Astrocyte of the spinal cord (primary cell): ENCODE results near the gene VPS35L.
A peak's percentile ranks its signal among the peaks of the same experiment; 100 is the strongest.

ENCODE experiments used
- DNase-seq: peaks from one replicate; pipeline ENCODE4 v3.0.0; 2011; ENCODE audit warnings: low read depth, low spot score
- H3K4me3 ChIP-seq: 2 replicates; pipeline ENCODE4 v1.5.1; 2011; ENCODE audit warnings: low read depth, mild to moderate bottlenecking, low read length, moderate library complexity
- CTCF ChIP-seq: IDR thresholded peaks from 2 replicates; pipeline ENCODE4 v1.5.1; 2012; ENCODE audit warnings: low read depth, mild to moderate bottlenecking, low read length, inconsistent platforms
- in situ Hi-C: cut with HindIII; loops from 2 replicates; pipeline ENCODE4 v1.10.0; 2017; ENCODE audit warnings: low sequenced_read_pairs

VPS35L gene

GRCh38 chr16:19589106-19589505 lies 33.6 kb downstream of the VPS35L start:
- no peak overlapping the region for H3K4me3 ChIP-seq
- in situ Hi-C loops, result no loop called here
- no peak for TF ChIP-seq CTCF
- DNase-seq, result no peak

- DNase-seq, result peak; percentile 71
- in situ Hi-C loops, result no loop called here
- TF ChIP-seq CTCF, result no peak
- H3K4me3 ChIP-seq, result no peak overlapping the region
Measured at GRCh38 chr16:19589771-19590302, 34.3 kb downstream of the VPS35L start.

GRCh38 chr16:19595043-19595767 lies 39.7 kb downstream of the VPS35L start:
- no peak for TF ChIP-seq CTCF
- peak; percentile 91 for DNase-seq
- in situ Hi-C loops, result no loop called here
- H3K4me3 ChIP-seq, result no peak overlapping the region

GRCh38 chr16:19598805-19599510 lies 43.5 kb downstream of the VPS35L start:
- in situ Hi-C loops, result no loop called here
- no peak for TF ChIP-seq CTCF
- no peak overlapping the region for H3K4me3 ChIP-seq
- DNase-seq, result no peak

- DNase-seq, result no peak
- TF ChIP-seq CTCF, result no peak
- in situ Hi-C loops, result no loop called here
- H3K4me3 ChIP-seq, result no peak overlapping the region
Measured at GRCh38 chr16:19599968-19600716, 44.6 kb downstream of the VPS35L start.
